AML-193 (cell line): ENCODE data around the gene SMG6.

ENCODE experiments used
- DNase-seq, 2 experiments: peaks; one replicate each; lab custom pipeline; 2025; lab: John Stamatoyannopoulos, UW

Gene SMG6

GRCh38 chr17:2060681-2061440 is 242.7 kb downstream of the SMG6 start:
- no peak for DNase-seq

- no peak for DNase-seq
Observed at GRCh38 chr17:2060385-2060658, 243.3 kb downstream of the SMG6 start.

DNA sequence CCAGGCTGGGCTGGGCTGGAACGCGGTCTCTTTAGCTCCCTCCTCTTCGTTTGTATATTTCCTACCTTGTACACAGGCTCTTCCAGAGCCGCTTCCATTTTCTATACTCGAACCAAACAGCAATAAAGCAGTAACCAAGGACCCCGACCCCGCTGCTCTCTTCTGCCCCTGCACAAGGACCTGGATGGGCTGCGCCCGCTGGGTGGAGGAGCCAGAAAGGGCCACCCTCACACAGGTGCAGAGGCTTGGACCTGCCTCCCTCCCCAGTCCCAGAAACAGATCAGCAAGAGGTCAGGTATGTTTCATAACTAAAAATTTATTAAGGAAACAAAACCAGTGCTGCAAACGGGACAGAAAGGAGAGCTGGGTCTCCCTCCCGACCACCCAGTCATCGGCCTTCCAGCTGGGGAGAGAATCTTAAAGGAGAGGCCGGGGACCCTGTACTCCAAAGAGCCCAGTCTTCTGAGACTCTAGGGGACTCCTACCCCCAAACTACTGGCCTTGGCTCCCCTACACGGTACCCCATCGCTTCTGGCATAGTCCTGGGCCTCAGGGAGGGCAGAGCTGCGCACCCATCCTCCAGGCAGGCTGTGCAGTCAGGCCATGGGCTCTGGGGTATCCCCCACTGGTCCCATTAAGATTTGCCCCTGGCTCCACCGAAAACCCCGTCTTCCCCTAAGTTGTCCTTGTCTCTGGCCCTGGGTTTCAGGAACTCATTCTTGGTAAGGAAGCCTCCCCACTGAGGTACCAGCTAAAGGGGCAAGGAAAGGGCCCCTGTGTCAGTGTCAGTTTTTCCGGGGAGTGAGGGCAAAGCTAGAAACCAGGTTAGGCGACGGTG is 243.8 kb downstream of the SMG6 start:
- no peak for DNase-seq

- peak; percentile 24 to 30 for DNase-seq
Observed at GRCh38 chr17:2058586-2059546, 244.7 kb downstream of the SMG6 start.

- DNase-seq, result no peak
Observed at GRCh38 chr17:2057760-2058585, 245.6 kb downstream of the SMG6 start.

GRCh38 chr17:2057175-2057759 is 246.3 kb downstream of the SMG6 start:
- DNase-seq, result no peak

- DNase-seq, result no peak
Observed at GRCh38 chr17:2056206-2057174, 247.1 kb downstream of the SMG6 start.

DNA sequence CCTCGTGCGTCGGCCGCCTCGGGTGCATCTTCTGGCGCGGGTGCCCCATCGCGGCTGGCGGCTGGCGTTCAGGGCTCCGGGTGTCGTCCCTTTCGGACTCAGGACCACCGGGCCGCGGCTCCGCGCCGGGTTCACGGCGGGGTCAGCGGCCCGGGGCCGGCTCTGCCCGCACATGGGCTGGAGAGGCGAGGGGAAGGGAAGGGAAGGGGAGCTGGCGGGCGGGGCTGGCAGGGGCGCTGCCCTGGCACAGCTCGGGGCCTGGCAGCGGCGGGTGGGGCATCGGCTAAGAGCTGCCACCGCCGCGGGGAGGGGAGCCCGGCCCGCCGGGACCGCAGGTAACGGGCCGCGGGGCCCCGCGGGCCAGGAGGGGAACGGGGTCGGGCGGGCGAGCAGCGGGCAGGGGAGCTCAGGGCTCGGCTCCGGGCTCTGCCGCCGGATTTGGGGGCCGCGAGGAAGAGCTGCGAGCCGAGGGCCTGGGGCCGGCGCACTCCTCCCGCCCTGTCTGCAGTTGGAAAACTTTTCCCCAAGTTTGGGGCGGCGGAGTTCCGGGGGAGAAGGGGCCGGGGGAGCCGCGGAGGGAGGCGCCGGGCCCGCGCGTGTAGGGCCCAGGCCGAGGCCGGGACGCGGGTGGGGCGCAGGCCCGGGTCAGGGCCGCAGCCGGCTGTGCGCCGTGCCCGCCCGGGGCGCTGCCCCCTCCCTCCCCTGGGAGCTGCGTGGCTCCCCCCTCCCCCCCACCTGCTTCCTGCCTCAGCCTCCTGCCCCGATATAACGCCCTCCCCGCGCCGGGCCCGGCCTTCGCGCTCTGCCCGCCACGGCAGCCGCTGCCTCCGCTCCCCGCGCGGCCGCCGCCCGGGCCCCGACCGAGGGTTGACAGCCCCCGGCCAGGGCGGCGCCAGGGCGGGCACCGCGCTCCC is 248.0 kb downstream of the SMG6 start:
- DNase-seq, result no peak

- DNase-seq, result peak; percentile 11 to 28
Observed at GRCh38 chr17:2054512-2055291, 248.9 kb downstream of the SMG6 start, which contains the start of gene HIC1. Gene HIC1 (plus strand): TSS chr17:2055103. CDS start chr17:2056691, 1,588 bp downstream.

DNA sequence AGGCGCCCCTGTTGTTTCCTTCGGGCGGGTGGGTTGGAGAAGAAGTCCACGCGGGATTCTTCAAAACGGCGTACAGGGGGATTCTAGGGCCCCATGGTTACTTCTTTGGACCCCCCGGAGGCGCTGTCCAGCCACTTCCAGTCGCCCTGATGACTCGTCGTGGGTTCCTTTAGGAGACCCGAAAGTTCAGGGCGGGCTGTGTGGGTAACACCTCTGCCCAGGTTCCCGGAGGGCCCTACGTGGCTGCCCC is 249.4 kb downstream of the SMG6 start:
- DNase-seq, result no peak

DNA sequence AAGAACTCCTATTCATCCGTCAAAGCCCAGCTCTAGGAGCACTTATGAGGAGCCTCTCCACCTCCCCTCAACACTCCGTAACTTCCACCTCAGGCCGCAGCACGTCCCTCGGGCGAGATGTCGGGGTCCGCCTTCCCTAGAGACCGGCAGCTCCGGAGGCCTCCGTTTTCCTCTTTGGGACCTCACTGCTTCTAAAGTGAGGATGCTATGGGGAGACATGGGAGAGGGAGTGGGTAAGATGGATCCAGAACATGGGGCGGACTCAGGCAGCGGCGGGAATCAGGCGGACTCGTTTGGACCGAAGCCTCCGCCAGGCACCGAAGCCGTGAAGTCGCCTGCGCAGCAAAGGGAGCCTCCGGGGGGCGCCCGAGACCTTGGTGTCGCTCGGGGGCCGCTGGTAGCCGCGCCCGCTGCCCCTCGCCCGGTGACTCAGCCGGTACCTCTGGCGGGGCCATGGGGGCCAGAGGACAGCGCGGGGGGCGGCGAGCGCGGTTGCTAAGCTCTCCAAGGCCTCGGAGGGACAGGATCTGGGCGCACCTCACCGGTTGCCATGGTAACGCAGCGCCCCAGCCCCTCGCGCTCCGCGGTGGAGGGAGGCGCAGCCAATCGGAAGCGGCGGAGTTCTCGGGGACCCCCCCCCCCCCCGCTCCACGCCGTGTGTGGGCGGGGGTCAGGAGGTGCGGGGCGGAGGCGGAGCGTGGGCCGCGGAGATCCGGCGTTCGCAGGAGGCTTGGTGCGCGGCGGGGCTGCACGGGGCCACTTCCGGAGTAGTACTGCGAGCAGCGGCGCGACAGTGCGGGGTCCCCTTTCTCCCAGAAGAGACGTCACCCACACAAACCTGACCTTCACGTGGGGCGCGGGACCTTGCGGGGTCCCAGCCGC is 250.0 kb downstream of the SMG6 start:
- peak in 1 of 2 experiments; percentile 6 for DNase-seq

- DNase-seq, result no peak
Observed at GRCh38 chr17:2051933-2052559, 251.5 kb downstream of the SMG6 start.

DNA sequence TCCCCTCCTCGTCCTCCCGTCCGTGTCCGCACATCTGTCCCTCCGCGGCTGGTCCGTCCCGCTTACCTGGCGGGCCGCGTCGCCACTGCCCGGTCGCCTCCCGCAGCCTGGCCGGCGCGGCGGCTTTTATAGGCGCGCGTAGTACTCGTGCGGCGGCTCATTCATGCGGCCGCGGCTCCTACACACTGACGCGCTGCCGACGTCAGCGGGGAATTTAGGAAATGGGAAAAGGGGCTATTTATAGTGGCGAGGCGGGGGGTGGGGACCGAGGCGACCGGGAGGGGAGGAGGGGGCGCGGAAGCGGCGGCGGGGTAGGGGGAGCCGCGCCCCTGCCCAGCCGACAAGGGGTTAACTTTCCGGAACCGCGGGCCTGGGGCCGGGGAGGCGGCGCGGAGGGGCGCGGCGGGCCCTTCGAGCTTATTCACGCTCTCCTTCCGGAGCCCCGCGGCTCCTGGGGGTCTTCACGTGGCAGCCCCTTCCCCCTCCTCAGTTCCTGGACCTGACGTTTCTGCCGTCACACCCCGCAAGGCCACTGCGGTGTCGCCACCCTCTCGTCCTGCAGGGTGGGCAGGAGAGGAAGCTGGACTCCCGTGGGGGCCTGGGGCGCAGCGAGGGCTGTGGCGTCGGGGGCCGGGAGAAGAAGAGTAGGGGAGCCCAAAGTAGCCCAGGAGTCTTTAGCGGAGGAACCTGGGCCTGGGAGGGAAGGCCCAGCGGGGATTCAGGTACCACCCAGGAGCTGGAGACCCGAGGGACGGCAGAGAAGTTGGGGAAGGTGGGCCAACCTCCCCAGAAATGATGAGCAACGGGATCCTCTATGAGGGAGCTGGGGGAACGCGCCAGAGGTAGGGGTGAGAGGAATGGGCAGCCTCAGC is 252.3 kb downstream of the SMG6 start:
- DNase-seq, result no peak

DNA sequence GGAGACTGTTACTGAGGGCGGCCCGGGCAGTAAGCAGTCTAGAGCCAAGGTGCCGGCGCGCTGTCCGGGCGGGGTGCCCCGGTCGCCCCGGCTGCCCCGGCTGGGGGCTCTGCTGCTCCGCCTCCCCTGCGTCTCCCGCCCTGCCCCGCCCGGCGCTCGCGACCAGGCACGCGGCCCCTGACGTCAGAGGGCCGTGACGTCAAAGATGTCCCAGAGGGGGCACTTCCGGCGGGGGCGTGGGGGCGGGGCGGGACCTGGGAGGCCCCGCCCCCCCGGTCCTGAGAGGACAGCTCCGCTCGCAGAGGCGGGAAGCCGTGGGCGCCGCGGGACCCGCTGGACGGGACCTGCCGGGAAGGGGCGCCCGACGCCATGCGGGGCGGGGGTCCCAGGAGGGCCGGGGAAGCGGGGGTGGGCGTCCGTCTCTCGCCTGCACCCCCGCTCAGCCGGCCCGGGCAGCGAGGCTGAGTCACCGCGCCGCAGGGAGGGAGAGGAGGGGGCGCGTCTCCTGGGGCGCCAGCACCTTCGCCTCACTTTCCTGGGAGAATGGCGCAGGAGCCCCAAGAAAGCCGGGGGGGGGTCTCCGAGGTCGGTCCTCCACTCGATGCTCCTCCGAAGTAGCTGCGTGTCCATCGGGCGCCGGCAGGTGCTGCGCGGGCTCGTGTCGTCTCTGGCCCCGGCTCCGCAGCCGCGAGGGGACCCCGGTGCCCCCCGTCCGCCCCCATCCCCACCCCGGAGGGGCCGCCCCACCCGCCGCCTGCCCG is 253.1 kb downstream of the SMG6 start:
- no peak for DNase-seq
